LoVo (cell line): ENCODE measurements around the gene SH3GLB2.
"Not testable (repeated sequence)": the region's sequence is repeated elsewhere in the genome, so short reads cannot be mapped to it uniquely, and the experiment has no call there.

ENCODE experiments used
- DNase-seq: peaks from one replicate; pipeline ENCODE4 v3.0.0-alpha.2; 2016; ENCODE audit warnings: low spot score

The SH3GLB2 gene

GRCh38 chr9:129014608-129015007 is 13.5 kb downstream of the SH3GLB2 start:
- DNase-seq: no peak

- DNase-seq: no peak
These were observed 14.0 kb downstream of the SH3GLB2 start for GRCh38 chr9:129014124-129014523.

GRCh38 chr9:129013674-129014073 is 14.5 kb downstream of the SH3GLB2 start:
- DNase-seq: no peak

GRCh38 chr9:129012893-129013448 is 15.2 kb downstream of the SH3GLB2 start:
- DNase-seq: no peak

GRCh38 chr9:129012343-129012742 is 15.8 kb downstream of the SH3GLB2 start:
- no peak for DNase-seq

GRCh38 chr9:129011761-129012181 is 16.4 kb downstream of the SH3GLB2 start:
- DNase-seq: no peak

GRCh38 chr9:129011170-129011569 is 17.0 kb downstream of the SH3GLB2 start:
- DNase-seq: no peak

GRCh38 chr9:129010267-129010975 is 17.7 kb downstream of the SH3GLB2 start:
- no peak for DNase-seq

- DNase-seq: no peak
These were observed 18.5 kb downstream of the SH3GLB2 start for GRCh38 chr9:129009584-129010141.

GRCh38 chr9:129008986-129009583 is 19.0 kb downstream of the SH3GLB2 start:
- no peak for DNase-seq

GRCh38 chr9:129008469-129008965 is 19.6 kb downstream of the SH3GLB2 start:
- DNase-seq: no peak

GRCh38 chr9:129007766-129008468 is 20.2 kb downstream of the SH3GLB2 start:
- DNase-seq: no peak

- DNase-seq: no peak
These were observed 20.9 kb downstream of the SH3GLB2 start for GRCh38 chr9:129007035-129007765.

GRCh38 chr9:129006328-129007034 is 21.6 kb downstream of the SH3GLB2 start:
- peak; percentile 58 for DNase-seq

GRCh38 chr9:129005336-129005997 is 22.7 kb downstream of the SH3GLB2 start:
- DNase-seq: no peak

- DNase-seq: not testable (repeated sequence)
These were observed 24.0 kb downstream of the SH3GLB2 start for GRCh38 chr9:129004173-129004572.

- DNase-seq: no peak
These were observed 25.1 kb downstream of the SH3GLB2 start for GRCh38 chr9:129002992-129003391.

- no peak for DNase-seq
These were observed 26.4 kb downstream of the SH3GLB2 start for GRCh38 chr9:129001504-129002325.

GRCh38 chr9:128999581-129000206 is 28.4 kb downstream of the SH3GLB2 start:
- no peak for DNase-seq
